ENCODE data around the gene HLA-DOB.

The HLA-DOB gene

DNA sequence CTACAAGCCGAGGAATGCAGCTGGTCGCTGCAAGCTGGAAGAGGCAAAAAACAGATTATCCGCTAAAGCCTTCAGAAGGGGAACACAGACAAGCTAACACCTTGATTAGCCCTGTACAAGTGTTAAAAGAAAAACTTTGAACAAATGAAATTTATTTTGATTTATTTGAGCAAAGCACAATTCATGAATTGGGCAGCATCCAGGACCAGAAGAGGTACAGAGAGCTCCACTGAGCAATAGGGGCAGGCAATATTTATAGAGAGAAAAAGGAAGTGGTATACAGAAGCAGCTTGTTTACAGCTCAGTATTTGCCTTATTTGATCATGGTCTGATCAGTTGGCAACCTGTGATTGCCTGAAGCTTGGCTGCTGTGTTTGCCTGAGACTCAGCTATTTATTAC lies 17.6 kb downstream of the HLA-DOB start:
- TF ChIP-seq ZFP3 (CRISPR knock-in tag; IDR thresholded peaks at IDR 0.05): no peak
- TF ChIP-seq GLIS3 (CRISPR knock-in tag; IDR thresholded peaks at IDR 0.05): no peak
- no peak for TF ChIP-seq TOX (CRISPR knock-in tag; IDR thresholded peaks at IDR 0.05; ENCODE audit: borderline replicate concordance)
- no peak for TF ChIP-seq RARB (CRISPR knock-in tag; IDR thresholded peaks at IDR 0.05)
- TF ChIP-seq ESRRG (CRISPR knock-in tag; IDR thresholded peaks at IDR 0.05): no peak
- no peak for TF ChIP-seq CSDC2 (CRISPR knock-in tag; IDR thresholded peaks at IDR 0.05)
- TF ChIP-seq POU6F1 (CRISPR knock-in tag; IDR thresholded peaks at IDR 0.05; ENCODE audit: borderline replicate concordance, low read depth): no peak
- TF ChIP-seq BACH2 (CRISPR knock-in tag; IDR thresholded peaks at IDR 0.05; ENCODE audit: borderline replicate concordance): no peak
- TF ChIP-seq CREB5 (CRISPR knock-in tag; IDR thresholded peaks at IDR 0.05; ENCODE audit: low read depth): no peak
- no peak for TF ChIP-seq ZC3H10 (CRISPR knock-in tag; IDR thresholded peaks at IDR 0.05)
- no peak for TF ChIP-seq ISL1 (CRISPR knock-in tag; IDR thresholded peaks at IDR 0.05)
- no peak for TF ChIP-seq ZNF70 (CRISPR knock-in tag; IDR thresholded peaks at IDR 0.05)
- TF ChIP-seq, protein P1, sequence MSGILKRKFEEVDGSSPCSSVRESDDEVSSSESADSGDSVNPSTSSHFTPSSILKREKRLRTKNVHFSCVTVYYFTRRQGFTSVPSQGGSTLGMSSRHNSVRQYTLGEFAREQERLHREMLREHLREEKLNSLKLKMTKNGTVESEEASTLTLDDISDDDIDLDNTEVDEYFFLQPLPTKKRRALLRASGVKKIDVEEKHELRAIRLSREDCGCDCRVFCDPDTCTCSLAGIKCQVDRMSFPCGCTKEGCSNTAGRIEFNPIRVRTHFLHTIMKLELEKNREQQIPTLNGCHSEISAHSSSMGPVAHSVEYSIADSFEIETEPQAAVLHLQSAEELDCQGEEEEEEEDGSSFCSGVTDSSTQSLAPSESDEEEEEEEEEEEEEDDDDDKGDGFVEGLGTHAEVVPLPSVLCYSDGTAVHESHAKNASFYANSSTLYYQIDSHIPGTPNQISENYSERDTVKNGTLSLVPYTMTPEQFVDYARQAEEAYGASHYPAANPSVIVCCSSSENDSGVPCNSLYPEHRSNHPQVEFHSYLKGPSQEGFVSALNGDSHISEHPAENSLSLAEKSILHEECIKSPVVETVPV (CRISPR knock-in tag; IDR thresholded peaks at IDR 0.05): no peak

DNA sequence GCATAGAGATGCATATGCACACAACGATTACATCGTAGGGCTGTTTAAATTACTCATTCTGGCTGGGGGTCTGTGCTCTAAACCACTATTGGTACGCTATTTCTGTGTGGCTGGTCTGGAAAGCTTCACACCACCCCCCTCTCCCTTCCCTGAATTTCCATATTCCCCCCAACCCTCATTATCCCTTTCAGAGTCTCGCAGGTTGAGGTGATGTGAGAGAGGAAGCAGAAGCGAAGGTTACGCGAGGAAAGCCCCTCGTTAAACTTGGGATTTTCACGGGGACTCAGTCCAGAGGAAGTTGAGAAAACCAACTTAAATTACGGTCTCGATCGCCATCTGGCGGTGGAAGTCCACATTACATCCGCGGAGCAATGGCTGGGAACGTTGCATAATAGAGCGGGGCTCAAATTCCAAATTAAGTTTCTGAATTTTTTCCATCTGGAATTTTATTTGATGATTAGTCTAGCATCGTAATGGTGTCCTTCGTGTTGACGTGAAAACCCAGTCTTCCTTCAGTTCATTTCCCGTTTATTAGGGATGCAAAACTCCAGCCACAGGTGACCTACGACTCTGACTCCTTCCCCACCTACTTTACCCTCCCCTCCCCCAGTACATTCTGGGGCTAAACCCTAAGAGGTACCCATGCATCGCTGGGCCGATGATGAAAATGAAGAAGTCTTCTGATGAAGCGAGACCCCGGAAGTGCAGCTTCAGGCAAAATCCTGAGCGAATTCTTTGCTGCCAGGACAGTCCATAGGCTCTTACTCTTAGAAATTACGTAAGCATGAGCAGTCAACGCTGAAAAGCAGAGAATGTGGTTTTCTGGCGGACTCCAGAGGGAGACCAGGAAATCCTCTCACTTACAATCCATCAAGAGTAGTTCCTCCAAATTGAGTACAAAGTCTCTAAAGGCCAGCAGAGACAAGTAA lies 19.7 kb downstream of the HLA-DOB start:
- no peak for TF ChIP-seq ESRRG (CRISPR knock-in tag; IDR thresholded peaks at IDR 0.05)
- no peak for TF ChIP-seq SNAI2 (CRISPR knock-in tag; IDR thresholded peaks at IDR 0.05)
- TF ChIP-seq CREB5 (CRISPR knock-in tag; IDR thresholded peaks at IDR 0.05; ENCODE audit: low read depth): no peak
- TF ChIP-seq TOX (CRISPR knock-in tag; IDR thresholded peaks at IDR 0.05; ENCODE audit: borderline replicate concordance): no peak
- TF ChIP-seq ZNF8 (CRISPR knock-in tag; IDR thresholded peaks at IDR 0.05): no peak
- TF ChIP-seq, protein P2, sequence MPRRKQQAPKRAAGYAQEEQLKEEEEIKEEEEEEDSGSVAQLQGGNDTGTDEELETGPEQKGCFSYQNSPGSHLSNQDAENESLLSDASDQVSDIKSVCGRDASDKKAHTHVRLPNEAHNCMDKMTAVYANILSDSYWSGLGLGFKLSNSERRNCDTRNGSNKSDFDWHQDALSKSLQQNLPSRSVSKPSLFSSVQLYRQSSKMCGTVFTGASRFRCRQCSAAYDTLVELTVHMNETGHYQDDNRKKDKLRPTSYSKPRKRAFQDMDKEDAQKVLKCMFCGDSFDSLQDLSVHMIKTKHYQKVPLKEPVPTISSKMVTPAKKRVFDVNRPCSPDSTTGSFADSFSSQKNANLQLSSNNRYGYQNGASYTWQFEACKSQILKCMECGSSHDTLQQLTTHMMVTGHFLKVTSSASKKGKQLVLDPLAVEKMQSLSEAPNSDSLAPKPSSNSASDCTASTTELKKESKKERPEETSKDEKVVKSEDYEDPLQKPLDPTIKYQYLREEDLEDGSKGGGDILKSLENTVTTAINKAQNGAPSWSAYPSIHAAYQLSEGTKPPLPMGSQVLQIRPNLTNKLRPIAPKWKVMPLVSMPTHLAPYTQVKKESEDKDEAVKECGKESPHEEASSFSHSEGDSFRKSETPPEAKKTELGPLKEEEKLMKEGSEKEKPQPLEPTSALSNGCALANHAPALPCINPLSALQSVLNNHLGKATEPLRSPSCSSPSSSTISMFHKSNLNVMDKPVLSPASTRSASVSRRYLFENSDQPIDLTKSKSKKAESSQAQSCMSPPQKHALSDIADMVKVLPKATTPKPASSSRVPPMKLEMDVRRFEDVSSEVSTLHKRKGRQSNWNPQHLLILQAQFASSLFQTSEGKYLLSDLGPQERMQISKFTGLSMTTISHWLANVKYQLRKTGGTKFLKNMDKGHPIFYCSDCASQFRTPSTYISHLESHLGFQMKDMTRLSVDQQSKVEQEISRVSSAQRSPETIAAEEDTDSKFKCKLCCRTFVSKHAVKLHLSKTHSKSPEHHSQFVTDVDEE (CRISPR knock-in tag; IDR thresholded peaks at IDR 0.05): no peak
- TF ChIP-seq BACH2 (CRISPR knock-in tag; IDR thresholded peaks at IDR 0.05; ENCODE audit: borderline replicate concordance): no peak
- no peak for TF ChIP-seq ZFP30 (CRISPR knock-in tag; IDR thresholded peaks at IDR 0.05)
- no peak for TF ChIP-seq ISL1 (CRISPR knock-in tag; IDR thresholded peaks at IDR 0.05)
- peak; percentile 94 for ATAC-seq

More for the DNA sequence above, 17.6 kb downstream of the HLA-DOB start:
- ATAC-seq: no peak

DNA sequence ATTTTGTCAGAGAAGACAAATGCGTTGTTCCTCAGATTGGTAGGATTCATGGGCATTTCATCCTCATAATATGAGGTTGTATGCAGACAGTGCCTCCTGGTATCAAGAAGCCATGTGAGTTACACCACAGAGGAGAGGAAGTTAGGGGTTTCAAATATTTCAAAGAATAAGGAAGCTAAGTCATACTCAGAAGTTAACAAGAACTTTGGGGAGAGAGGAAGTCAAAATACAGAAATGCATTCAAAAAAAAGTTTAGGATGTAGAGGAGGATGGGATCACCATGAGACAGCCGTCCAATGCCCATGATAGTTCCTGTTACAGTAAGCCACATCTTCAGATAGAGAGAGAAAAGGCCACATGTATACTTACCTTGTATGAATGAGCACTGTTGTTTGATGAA lies 22.3 kb downstream of the HLA-DOB start:
- no peak for ATAC-seq
- TF ChIP-seq ZNF70 (CRISPR knock-in tag; IDR thresholded peaks at IDR 0.05): no peak
- TF ChIP-seq ZNF565 (CRISPR knock-in tag; conservative IDR thresholded peaks at IDR 0.05; ENCODE audit: low read depth): no peak
- no peak for TF ChIP-seq TOX (CRISPR knock-in tag; IDR thresholded peaks at IDR 0.05; ENCODE audit: borderline replicate concordance)
- TF ChIP-seq PPARA (CRISPR knock-in tag; IDR thresholded peaks at IDR 0.05; ENCODE audit: borderline replicate concordance): no peak
- TF ChIP-seq OSR1 (CRISPR knock-in tag; IDR thresholded peaks at IDR 0.05): no peak
- no peak for TF ChIP-seq ZFP3 (CRISPR knock-in tag; IDR thresholded peaks at IDR 0.05)
- TF ChIP-seq ZNF8 (CRISPR knock-in tag; IDR thresholded peaks at IDR 0.05): no peak
- no peak for TF ChIP-seq SNAI2 (CRISPR knock-in tag; IDR thresholded peaks at IDR 0.05)
- TF ChIP-seq ARNTL (CRISPR knock-in tag; IDR thresholded peaks at IDR 0.05; ENCODE audit: borderline replicate concordance, low read depth): no peak
- no peak for TF ChIP-seq ZC3H10 (CRISPR knock-in tag; IDR thresholded peaks at IDR 0.05)
- no peak for TF ChIP-seq TCF4 (CRISPR knock-in tag; IDR thresholded peaks at IDR 0.05; ENCODE audit: borderline replicate concordance)
